Brain microvascular endothelial cell (primary cell): Measurements from ENCODE around the gene CNNM3.

Experiments
- DNase-seq: peaks from one replicate; pipeline ENCODE4 v3.0.0-alpha.2; 2020
- H3K27ac ChIP-seq: fragments of 250-450 bp; sonication (Bioruptor Pico); 2 replicates; pipeline ENCODE4 v1.5.1; 2020; ENCODE audit warnings: mild to moderate bottlenecking, moderate library complexity
- H3K27me3 ChIP-seq: fragments of 250-450 bp; sonication (Bioruptor Pico); replicated peaks from 2 replicates; pipeline ENCODE4 v1.5.1; 2020; ENCODE audit warnings: mild to moderate bottlenecking
- H3K36me3 ChIP-seq: fragments of 250-450 bp; sonication (Bioruptor Pico); replicated peaks from 2 replicates; pipeline ENCODE4 v1.5.1; 2020; ENCODE audit warnings: mild to moderate bottlenecking
- H3K4me3 ChIP-seq: 2 replicates; pipeline ENCODE4 v1.5.1; 2011; ENCODE audit warnings: low read depth, mild to moderate bottlenecking, control low read depth, low read length, moderate library complexity
- CTCF ChIP-seq: IDR thresholded peaks from 2 replicates; pipeline ENCODE4 v1.5.1; 2011; ENCODE audit warnings: low read depth, mild to moderate bottlenecking, moderate library complexity, low read length, control low read depth, inconsistent platforms; ENCODE audit errors: missing control alignments
- in situ Hi-C: cut with HindIII; loops from 2 replicates; pipeline ENCODE4 v1.10.0; 2017; ENCODE audit warnings: low sequenced_read_pairs, low pct_ligation_motif_present

Gene CNNM3

GRCh38 chr2:96832408-96832753, 16.3 kb downstream of the CNNM3 start:
- TF ChIP-seq CTCF: no peak
- in situ Hi-C loops: no loop called here
- no peaks in the 10 kb centered on the region for H3K36me3 ChIP-seq
- H3K27ac ChIP-seq: no peak overlapping the region
- no peaks in the 10 kb centered on the region for H3K27me3 ChIP-seq
- DNase-seq: no peak
- H3K4me3 ChIP-seq: no peak overlapping the region

- in situ Hi-C loops: no loop called here
- TF ChIP-seq CTCF: no peak
- Histone ChIP-seq H3K27ac (no peak overlapping the region), H3K36me3 (no peaks in the 10 kb centered on the region), H3K27me3 (no peaks in the 10 kb centered on the region), H3K4me3 (no peak overlapping the region)
- peak; percentile 70 for DNase-seq
Observed at GRCh38 chr2:96832754-96833507, 16.9 kb downstream of the CNNM3 start.

- Histone ChIP-seq H3K4me3 (no peak overlapping the region), H3K27me3 (no peaks in the 10 kb centered on the region), H3K36me3 (no peaks in the 10 kb centered on the region), H3K27ac (no peak overlapping the region)
- DNase-seq: no peak
- in situ Hi-C loops: no loop called here
- TF ChIP-seq CTCF: no peak
Observed at GRCh38 chr2:96835830-96836229, 19.8 kb downstream of the CNNM3 start.

- TF ChIP-seq CTCF: no peak
- in situ Hi-C loops: no loop called here
- DNase-seq: no peak
- H3K36me3 ChIP-seq: no peaks in the 10 kb centered on the region
- no peak overlapping the region for H3K27ac ChIP-seq
- no peaks in the 10 kb centered on the region for H3K27me3 ChIP-seq
- no peak overlapping the region for H3K4me3 ChIP-seq
Observed at GRCh38 chr2:96837575-96837974, 21.5 kb downstream of the CNNM3 start.

- Histone ChIP-seq H3K27me3 (no peaks in the 10 kb centered on the region), H3K4me3 (no peak overlapping the region), H3K27ac (no peak overlapping the region), H3K36me3 (no peaks in the 10 kb centered on the region)
- no peak for TF ChIP-seq CTCF
- no peak for DNase-seq
- in situ Hi-C loops: no loop called here
Observed at GRCh38 chr2:96838345-96839292, 22.6 kb downstream of the CNNM3 start.
